ENCODE measurements around the gene FSD1.

The FSD1 gene

DNA sequence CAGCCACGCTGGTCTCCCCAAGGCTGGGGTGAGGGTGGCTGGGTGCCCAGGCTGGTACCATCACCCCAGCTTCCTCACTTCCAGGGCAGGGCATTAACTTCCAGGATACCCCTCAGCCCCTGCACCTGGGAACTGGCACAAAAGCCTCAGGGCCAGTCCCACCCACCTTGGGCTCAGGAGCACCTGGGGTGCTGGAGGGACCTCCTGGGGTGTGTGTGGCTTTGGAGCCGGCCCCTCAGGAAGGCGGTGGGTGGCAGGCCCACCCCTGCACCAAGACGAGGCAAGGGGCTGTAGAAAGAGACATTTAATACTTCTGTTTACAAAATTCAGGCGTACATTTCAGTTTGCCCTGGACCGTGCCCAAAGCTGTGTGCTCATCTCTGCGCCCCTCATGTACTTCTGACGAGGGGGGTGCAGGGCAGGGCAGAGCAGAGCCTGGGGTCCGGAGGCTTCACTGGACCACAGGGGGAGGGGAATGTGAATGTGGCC lies 55.7 kb downstream of the FSD1 start:
- DNase-seq (no peak), ATAC-seq (no peak)
- Mint-ChIP-seq H3K27ac (peak overlapping the region in 1 of 2 donors; percentile 87), H3K4me1 (peaks cover 9% of the 10 kb centered on the region), H3K27me3 (no peaks in the 10 kb centered on the region), H3K4me3 (no peak overlapping the region), H3K9me3 (no peaks in the 10 kb centered on the region)

DNA sequence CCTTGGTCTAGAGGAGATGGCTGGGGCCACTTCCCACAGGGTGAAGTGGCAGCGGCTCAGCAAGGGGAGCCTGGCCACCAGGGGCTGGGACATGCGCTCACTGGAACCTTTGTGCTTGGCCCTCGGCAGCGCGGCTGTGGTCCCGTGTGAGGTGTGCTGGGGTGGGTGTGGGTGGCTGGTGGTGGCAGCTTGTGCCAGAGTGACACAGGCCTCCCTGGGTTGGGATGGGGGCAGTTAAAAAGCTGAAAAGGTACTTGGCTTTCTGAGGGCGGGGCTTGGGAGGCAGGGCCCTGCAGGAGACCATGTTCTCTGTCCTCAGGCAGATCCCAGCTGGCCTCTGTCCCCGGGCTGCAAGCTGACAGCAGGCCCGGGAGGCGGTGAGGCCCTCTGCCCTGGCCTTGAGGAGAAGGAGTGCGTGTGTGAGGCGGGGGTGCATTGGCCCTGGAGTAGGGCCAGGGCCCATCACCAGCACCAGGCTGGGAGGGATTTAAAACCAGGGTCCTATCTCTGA lies 56.3 kb downstream of the FSD1 start:
- DNase-seq (no peak), ATAC-seq (no peak)
- Mint-ChIP-seq H3K4me3 (no peak overlapping the region), H3K27me3 (no peaks in the 10 kb centered on the region), H3K27ac (peak overlapping the region in 1 of 2 donors; percentile 87), H3K9me3 (no peaks in the 10 kb centered on the region), H3K4me1 (peaks cover 9% of the 10 kb centered on the region)

DNA sequence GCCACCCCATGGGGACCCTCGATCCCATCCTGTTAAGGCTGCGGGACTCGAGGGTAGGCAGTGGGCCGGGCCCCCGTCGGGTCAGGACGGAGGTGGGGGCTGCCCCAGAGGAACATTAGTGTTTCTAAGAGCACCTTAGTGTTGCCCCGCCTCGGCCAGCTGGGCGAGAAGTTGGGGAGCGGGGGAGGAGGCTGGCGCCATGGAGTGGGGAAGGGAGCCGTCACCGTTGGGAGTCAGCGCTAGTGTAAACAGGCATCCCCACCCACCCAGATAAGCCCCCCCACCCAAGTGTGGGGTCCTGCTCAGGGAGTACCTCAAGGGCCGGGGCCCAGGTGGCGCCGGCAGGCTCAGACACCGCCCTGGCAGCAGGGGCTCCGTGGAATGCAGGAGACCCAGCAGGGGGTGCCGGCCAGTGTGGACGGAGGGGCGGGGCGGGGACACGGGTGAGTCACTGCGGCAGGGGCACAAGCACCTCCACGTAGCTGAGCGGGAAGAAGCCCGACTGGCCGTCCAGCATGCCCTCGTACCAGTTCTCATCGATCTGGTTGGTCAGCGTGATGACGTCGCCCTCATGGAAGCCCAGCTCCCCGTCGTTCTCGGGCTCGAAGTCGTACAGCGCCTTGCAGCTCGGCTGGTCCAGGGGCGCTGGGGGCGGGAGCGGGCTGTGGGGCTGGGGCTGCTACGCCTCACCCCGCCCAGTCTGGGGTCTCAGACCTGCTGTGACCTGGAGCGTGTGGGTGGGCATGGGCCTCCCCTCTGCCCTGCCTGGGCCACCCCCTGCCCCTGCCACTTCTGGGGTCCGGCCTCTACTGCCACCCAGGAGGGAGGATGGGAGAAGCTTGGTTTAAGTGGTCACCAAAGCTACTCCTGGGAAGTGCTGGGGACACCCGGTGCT lies 57.0 kb downstream of the FSD1 start:
- DNase-seq (no peak), ATAC-seq (peak; percentile 8)
- peak overlapping the region in 1 of 2 donors; percentile 87 for H3K27ac Mint-ChIP-seq
- H3K4me1 Mint-ChIP-seq, result peaks cover 9% of the 10 kb centered on the region
- no peaks in the 10 kb centered on the region for H3K27me3 Mint-ChIP-seq
- no peaks in the 10 kb centered on the region for H3K9me3 Mint-ChIP-seq
- H3K4me3 Mint-ChIP-seq, result no peak overlapping the region

DNA sequence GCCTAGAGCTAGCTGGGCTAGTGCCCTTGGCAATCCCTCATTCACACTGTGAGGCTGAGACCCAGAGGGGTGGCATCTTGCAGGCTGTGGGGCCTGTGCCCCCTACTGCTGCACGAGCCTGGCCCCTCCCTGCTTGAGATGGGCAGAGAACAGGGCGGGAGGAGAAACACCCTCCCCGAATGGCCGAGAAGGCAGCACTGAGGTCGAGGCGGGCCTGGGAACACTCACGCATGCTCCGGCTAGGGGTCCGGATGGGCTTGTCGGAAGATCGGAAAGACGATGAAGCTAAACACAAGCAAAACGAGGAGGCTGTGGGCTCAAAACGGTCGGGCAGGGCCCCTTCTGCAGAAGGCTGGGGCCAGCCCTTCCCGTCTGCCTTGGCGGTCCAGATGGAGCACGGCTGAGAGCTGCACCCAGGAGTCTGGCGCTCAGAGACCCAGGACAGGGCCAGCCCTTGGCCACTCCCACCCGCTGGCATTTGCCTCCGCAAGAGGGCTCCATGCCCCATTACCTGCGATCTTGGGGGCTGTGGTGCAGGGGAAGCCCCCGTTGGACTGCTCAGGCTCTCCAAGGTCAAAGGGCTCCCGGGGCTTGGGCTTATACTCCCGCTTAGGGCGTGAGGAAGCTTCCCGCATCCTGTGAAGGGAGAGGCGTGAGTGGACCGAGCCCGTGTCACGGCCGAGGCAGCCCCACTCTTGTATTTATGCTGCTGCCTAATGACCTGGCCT lies 57.9 kb downstream of the FSD1 start:
- H3K9me3 Mint-ChIP-seq, result no peaks in the 10 kb centered on the region
- peaks cover 11% of the 10 kb centered on the region for H3K4me1 Mint-ChIP-seq
- H3K4me3 Mint-ChIP-seq, result no peak overlapping the region
- DNase-seq (no peak), ATAC-seq (no peak)
- no peaks in the 10 kb centered on the region for H3K27me3 Mint-ChIP-seq
- H3K27ac Mint-ChIP-seq, result peak overlapping the region in 1 of 2 donors; percentile 90

DNA sequence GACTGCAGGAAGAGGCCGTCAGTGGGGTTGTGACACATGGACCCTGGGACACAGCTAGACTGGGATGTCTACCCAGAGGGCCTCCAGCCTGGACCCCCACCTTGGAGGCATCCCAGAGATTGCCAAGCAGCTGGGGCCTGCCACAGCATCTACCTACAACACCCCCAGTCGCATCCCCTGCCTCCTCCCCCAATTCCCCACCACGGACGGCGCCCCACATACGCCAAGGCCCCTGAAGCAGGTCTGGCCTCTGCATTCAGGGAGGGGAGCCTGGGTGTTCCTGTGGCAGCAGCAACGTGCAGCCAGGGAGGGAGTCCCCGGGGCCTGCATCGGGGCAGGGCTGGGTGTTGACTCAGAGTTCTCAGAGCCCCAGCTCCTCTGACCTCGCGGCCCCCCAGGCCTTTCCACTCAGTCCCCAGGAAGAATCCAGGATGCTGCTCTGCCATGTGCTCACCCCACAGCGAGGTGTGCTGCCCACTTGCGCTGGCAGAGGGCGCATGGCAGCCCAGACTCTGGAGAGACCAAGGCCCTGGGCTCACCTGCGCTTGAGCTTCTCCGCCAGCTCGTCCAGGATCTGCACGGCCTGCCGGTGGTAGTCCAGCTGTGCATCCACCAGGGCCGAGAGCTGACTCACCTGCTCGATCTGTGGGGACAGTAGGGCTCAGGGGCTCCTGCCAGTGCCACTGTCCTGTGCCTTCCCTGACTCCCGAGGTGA lies 58.6 kb downstream of the FSD1 start:
- ATAC-seq (peak; percentile 29), DNase-seq (no peak)
- no peaks in the 10 kb centered on the region for H3K27me3 Mint-ChIP-seq
- peaks cover 18% of the 10 kb centered on the region for H3K4me1 Mint-ChIP-seq
- H3K4me3 Mint-ChIP-seq, result no peak overlapping the region
- no peak overlapping the region for H3K27ac Mint-ChIP-seq
- no peaks in the 10 kb centered on the region for H3K9me3 Mint-ChIP-seq

DNA sequence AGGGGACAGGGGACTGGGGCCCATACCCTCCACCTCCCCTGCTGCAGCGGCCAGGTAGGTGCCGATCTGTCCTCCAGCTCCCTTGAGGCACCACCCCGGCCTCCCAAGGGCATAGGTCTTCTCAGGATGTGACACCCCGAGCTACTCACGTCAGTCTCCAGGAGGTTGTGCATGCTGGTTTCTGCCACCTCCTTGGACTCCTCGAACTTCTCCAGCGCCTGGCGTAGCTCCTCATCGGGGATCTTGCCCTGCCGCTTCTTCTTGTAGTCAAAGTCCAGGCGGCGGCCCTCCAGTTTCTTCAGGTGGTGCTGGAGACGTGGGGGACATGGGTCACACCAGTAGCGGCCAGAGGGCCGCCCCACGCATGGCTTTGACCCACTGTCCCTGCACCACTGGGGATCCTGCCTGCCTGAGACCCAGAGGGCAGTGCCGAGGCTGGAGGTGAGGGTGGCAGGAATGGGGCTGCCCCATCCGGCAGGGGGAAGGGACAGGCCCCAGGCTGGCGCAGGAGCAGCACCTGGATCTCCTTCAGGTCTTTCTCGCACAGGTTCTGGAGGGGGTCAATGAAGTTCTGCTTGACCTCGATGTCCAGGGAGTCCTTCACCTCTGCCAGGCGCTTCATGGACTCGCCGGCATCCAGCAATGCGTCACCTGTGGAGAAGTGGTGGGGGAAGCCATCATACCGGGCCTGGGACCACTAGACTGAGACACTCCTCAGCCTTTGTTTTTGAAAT lies 59.3 kb downstream of the FSD1 start:
- Mint-ChIP-seq H3K27me3 (no peaks in the 10 kb centered on the region), H3K4me3 (no peak overlapping the region), H3K9me3 (no peaks in the 10 kb centered on the region), H3K4me1 (peaks cover 26% of the 10 kb centered on the region), H3K27ac (peak overlapping the region; percentile 46 to 85)
- DNase-seq (no peak), ATAC-seq (no peak)

DNA sequence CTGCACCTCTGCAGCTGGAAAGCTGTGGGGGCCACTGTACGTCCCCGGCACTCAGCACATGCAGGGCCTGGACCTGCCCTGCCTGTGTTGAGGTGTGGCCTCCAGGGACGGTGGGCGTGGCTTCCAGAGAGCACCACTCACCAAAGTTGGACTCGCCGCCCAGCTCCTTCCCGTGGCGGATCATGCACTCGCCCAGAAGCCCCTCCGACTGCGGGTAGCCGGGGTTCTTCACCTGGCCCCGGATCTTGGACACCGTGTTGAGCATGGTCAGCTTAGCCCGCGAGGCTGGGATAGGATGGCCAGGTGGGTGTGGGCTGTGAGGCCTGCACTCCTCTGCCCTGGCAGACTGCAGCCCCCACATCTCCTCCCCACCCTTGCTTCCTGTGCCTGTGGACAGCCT lies 60.9 kb downstream of the FSD1 start:
- H3K4me3 Mint-ChIP-seq, result no peak overlapping the region
- peak overlapping the region in 1 of 2 donors; percentile 76 for H3K27ac Mint-ChIP-seq
- DNase-seq, result no peak
- H3K9me3 Mint-ChIP-seq, result no peaks in the 10 kb centered on the region
- H3K27me3 Mint-ChIP-seq, result no peaks in the 10 kb centered on the region
- peaks cover 40% of the 10 kb centered on the region for H3K4me1 Mint-ChIP-seq
- no peak for ATAC-seq

DNA sequence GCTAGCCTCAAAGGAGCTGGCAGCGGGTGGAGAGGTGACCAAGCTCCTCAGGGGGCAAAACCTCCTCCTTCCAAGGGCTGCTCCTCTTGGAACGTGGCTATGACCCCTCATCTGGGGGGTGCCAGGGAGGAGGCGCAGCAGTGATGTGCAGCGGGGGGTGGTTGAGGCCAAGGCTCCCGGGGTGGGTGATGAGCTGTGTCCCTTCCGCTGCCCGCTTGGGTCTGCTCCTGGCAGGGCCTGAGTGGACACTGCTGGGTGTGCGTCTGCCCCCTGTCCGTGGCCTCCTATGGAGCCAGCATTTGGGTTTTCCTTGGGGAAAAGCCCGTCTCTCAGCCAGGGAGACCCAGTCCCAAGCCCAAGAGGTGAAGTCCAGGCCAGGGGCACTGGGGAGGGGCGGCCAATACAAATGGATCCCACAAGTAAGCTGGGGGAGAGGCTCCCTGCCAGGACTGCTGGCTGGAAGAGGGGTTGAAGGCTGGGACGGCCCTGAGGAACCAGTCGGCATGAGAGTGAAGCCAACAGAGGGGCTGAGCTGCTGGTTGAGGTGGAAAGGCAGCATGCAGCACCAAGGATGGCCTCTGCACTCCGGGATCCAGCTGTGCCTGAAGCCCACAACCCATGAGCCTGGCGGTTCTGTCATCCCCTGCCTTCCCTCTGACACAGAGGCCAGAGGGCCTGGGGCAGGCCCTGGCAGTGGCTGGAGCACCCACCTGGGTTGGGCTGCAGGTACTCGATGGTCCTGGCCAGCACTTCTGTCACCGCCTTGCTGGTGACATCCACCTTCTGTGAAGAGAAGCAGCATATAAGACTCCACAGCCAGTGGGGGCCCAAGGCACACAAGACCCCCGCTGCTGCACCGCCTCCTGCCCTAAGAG lies 61.6 kb downstream of the FSD1 start:
- H3K27ac Mint-ChIP-seq, result peak overlapping the region in 1 of 2 donors; percentile 82
- DNase-seq, result no peak

DNA sequence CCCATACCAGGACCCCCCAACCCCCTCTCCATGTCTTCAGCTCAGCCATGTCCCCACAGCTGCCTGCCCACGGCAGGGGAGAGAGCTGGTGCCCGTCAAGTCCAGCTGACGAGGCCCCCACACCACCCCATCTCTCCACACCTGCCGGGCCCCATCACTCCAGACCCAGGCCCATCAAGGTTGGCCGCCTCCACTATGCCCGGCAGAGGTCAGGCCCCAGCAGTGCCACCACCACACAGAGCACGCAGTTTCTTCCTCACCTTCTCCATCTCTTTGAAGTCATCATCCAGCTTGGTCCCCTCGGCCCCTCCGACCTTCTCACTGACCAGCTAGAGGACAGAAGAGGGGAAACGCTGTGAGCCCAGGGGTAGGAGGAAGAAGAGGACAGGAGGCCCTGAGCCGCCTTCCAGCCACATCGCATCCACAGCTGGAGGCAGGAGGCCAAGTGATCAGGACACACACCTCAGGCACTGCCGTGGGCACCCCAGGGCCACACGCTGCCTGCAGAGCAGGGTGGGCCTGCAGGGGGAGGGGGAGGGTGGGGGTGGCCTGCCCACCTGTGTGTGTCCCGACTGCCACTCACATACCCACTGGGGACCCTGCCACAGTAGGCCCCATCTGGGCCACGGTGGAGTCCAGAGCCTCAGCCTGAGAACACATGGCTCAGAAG lies 62.4 kb downstream of the FSD1 start:
- no peaks in the 10 kb centered on the region for H3K9me3 Mint-ChIP-seq
- H3K27me3 Mint-ChIP-seq, result no peaks in the 10 kb centered on the region
- peaks cover 47% of the 10 kb centered on the region for H3K4me1 Mint-ChIP-seq
- no peak overlapping the region for H3K4me3 Mint-ChIP-seq
- ATAC-seq (no peak), DNase-seq (no peak)
- peak overlapping the region in 1 of 2 donors; percentile 82 for H3K27ac Mint-ChIP-seq

More for the DNA sequence above, 61.6 kb downstream of the FSD1 start:
- Mint-ChIP-seq H3K9me3 (no peaks in the 10 kb centered on the region), H3K4me1 (peaks cover 40% of the 10 kb centered on the region), H3K4me3 (no peak overlapping the region), H3K27me3 (no peaks in the 10 kb centered on the region)
- ATAC-seq, result no peak

DNA sequence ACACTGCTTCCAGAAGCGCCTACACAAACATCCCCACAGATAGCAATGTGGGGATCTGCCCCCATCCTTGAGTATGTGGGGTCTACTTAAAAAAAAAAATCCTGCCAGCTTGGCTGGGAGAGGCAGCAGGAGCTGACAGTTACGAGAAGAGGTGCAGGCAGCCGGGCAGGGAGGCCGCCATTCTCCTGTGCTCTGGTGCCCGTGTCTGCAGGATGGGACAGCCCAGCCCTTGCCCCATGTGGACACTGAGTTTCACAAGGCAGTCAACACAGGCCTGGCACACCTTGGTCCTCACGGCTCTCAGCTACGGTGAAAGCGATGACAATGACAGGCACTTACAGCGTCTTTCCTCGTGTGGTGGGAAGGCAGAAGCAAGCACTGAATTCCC lies 62.9 kb downstream of the FSD1 start:
- DNase-seq (no peak), ATAC-seq (no peak)
- H3K27ac Mint-ChIP-seq, result peak overlapping the region in 1 of 2 donors; percentile 19
- H3K4me1 Mint-ChIP-seq, result peaks cover 52% of the 10 kb centered on the region
- H3K4me3 Mint-ChIP-seq, result no peak overlapping the region
- no peaks in the 10 kb centered on the region for H3K9me3 Mint-ChIP-seq
- H3K27me3 Mint-ChIP-seq, result no peaks in the 10 kb centered on the region

DNA sequence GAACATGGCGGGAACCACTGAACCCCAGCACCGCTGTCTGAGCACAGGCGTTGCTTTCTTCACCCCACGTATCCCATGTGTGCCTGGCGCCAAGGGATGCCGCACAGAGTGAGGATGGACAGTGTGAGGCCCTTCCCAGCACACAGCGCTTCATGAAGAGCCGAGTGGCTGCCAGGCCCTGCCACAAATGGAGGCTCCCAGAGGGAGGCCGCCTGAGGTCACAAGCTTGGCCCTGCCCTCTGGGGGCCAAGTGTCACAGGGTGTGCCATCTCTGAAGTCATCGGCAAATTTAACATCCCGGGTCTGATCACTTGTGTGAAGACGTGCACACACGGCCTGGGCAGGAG lies 63.4 kb downstream of the FSD1 start:
- Mint-ChIP-seq H3K4me3 (no peak overlapping the region), H3K4me1 (peaks cover 56% of the 10 kb centered on the region), H3K27ac (peak overlapping the region; percentile 15 to 80), H3K9me3 (no peaks in the 10 kb centered on the region), H3K27me3 (no peaks in the 10 kb centered on the region)
- ATAC-seq (no peak), DNase-seq (no peak)

DNA sequence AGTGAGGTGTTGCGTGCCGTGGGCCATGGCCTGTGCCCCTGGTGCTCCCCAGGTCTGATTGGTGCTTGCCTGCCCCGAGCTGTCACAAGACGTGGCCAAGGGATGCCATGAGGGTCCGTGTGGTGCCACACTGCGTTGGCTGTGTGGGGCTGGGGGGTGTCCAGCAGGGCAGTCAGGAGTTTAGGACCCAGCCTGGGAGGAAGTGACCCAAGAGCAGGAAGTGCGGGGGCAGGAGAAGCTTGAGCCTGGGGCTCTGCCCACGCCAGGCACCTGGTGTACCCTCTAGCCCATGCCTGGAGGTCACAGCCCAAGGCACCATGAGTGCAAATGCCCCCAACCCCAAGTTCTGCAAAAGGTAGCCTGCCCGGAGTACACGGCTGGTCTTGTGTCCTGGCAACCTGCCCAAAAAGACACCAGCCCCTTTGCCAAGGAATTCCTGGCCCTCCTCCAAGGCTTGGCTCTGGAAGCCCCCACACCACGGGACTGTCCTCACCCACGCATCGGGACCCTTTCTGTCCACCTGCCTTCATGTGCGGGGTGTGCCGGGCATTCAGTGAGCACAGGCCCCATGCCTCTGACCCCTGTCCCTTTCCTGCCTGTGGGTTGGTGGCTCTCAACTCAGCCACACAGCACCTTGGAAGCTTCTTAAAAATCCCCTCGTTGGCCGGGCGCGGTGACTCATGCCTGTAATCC lies 63.9 kb downstream of the FSD1 start:
- no peaks in the 10 kb centered on the region for H3K9me3 Mint-ChIP-seq
- peak overlapping the region; percentile 80 to 98 for H3K27ac Mint-ChIP-seq
- peak overlapping the region; percentile 60 to 78 for H3K4me3 Mint-ChIP-seq
- DNase-seq, result peak in 1 of 2 donors; percentile 23
- H3K4me1 Mint-ChIP-seq, result peaks cover 61% of the 10 kb centered on the region
- H3K27me3 Mint-ChIP-seq, result no peaks in the 10 kb centered on the region
- no peak for ATAC-seq

Data from stimulated activated naive CD8-positive, alpha-beta T cell treated with anti-CD3 and anti-CD28 coated beads, Interleukin-15, amount 100 ng/mL, for 72 hours (primary cell).